ENCODE results near the gene ACSS1.

- TF ChIP-seq CTCF (IDR thresholded peaks at IDR 0.05): peak in 1 of 3 donors; percentile 73
- no peak for TF ChIP-seq POLR2A (IDR thresholded peaks at IDR 0.05)
Measured at GRCh38 chr20:25065625-25066338, 7.8 kb upstream of the ACSS1 start.
